Measurements from ENCODE around the gene TTC28. TPM values are rescaled to one million over a fixed set of nuclear protein-coding genes. Genes with fewer than 3 reads are reported as not detected.

Gene TTC28
- total and polyA plus RNA-seq, 8 donors, result 2.2 to 18.6 (median 11.5) TPM

- Histone ChIP-seq H3K9me3 (no peaks in the 10 kb centered on the region), H3K4me1 (no peaks in the 10 kb centered on the region), H3K36me3 (peaks cover 0 to 36% (median 0%) of the 10 kb centered on the region in 3 donors), H3K27ac (no peak overlapping the region), H3K4me3 (no peak overlapping the region), H3K27me3 (no peaks in the 10 kb centered on the region)
- FAIRE-seq (no peak), ATAC-seq (no peak), DNase-seq (no peak)
- no peak for TF ChIP-seq CTCF (IDR thresholded peaks at IDR 0.05)
- intact Hi-C loops (cut with DNase I), result no loop called here
- WGBS, 2 donors, result 89% methylated on average over 15 of the region's 15 CpGs
Observed at GRCh38 chr22:27983361-27983791, 696.3 kb downstream of the TTC28 start.

- intact Hi-C loops (cut with DNase I), result no loop called here
- FAIRE-seq (no peak), DNase-seq (no peak), ATAC-seq (no peak)
- WGBS, 2 donors, result 95 to 96% methylated on average over 20 of the region's 20 CpGs
- no peak for TF ChIP-seq CTCF (IDR thresholded peaks at IDR 0.05)
- Histone ChIP-seq H3K36me3 (peaks cover 0 to 36% (median 0%) of the 10 kb centered on the region in 3 donors), H3K4me1 (no peaks in the 10 kb centered on the region), H3K27ac (no peak overlapping the region), H3K4me3 (no peak overlapping the region), H3K9me3 (no peaks in the 10 kb centered on the region), H3K27me3 (no peaks in the 10 kb centered on the region)
Observed at GRCh38 chr22:27982630-27983180, 696.9 kb downstream of the TTC28 start.

GRCh38 chr22:27982106-27982505 is 697.5 kb downstream of the TTC28 start:
- 96 to 97% methylated on average over 9 to 15 of the region's 15 CpGs for WGBS, 2 donors
- H3K36me3 ChIP-seq, result peaks cover 0 to 31% (median 0%) of the 10 kb centered on the region in 3 donors
- H3K27me3 ChIP-seq, result no peaks in the 10 kb centered on the region
- ATAC-seq, result no peak
- no peaks in the 10 kb centered on the region for H3K4me1 ChIP-seq
- no peak overlapping the region for H3K27ac ChIP-seq
- no peak overlapping the region for H3K4me3 ChIP-seq
- no peaks in the 10 kb centered on the region for H3K9me3 ChIP-seq
- no peak for FAIRE-seq
- no peak for TF ChIP-seq CTCF (IDR thresholded peaks at IDR 0.05)
- intact Hi-C loops (cut with DNase I), result no loop called here
- DNase-seq, result no peak

GRCh38 chr22:27980424-27981148 is 699.1 kb downstream of the TTC28 start:
- H3K4me1 ChIP-seq, result no peaks in the 10 kb centered on the region
- no peak for FAIRE-seq
- intact Hi-C loops (cut with DNase I), result no loop called here
- H3K36me3 ChIP-seq, result peaks cover 0 to 26% (median 0%) of the 10 kb centered on the region in 3 donors
- 88% methylated on average over 7 of the region's 7 CpGs for WGBS, 2 donors
- ATAC-seq, result no peak
- H3K9me3 ChIP-seq, result no peaks in the 10 kb centered on the region
- no peak overlapping the region for H3K4me3 ChIP-seq
- no peak for DNase-seq
- no peak for TF ChIP-seq CTCF (IDR thresholded peaks at IDR 0.05)
- no peaks in the 10 kb centered on the region for H3K27me3 ChIP-seq
- H3K27ac ChIP-seq, result no peak overlapping the region

- DNase-seq (no peak), ATAC-seq (no peak), FAIRE-seq (no peak)
- WGBS, 2 donors, result 84 to 85% methylated on average over 5 of the region's 5 CpGs
- intact Hi-C loops (cut with DNase I), result no loop called here
- H3K36me3 ChIP-seq, result peaks cover 0 to 21% (median 0%) of the 10 kb centered on the region in 3 donors
- TF ChIP-seq CTCF (IDR thresholded peaks at IDR 0.05), result no peak
- peaks cover under 1 to 4% (median under 1%) of the 10 kb centered on the region in 3 donors for H3K4me1 ChIP-seq
- no peak overlapping the region for H3K4me3 ChIP-seq
- H3K9me3 ChIP-seq, result no peaks in the 10 kb centered on the region
- no peaks in the 10 kb centered on the region for H3K27me3 ChIP-seq
- H3K27ac ChIP-seq, result no peak overlapping the region
Observed at GRCh38 chr22:27978802-27979201, 700.8 kb downstream of the TTC28 start.
